Activated T-cell treated with anti-CD3 and anti-CD28 coated beads for 1 hour (primary cell): ENCODE results near the gene DNAJA3.

Source experiments
- DNase-seq: peaks from one replicate; pipeline ENCODE4 v3.0.0-alpha.2; 2020; ENCODE audit warnings: low read depth

Gene DNAJA3

GRCh38 chr16:4435337-4436067 is 9.8 kb downstream of the DNAJA3 start:
- no peak for DNase-seq

GRCh38 chr16:4437366-4437765 is 11.7 kb downstream of the DNAJA3 start:
- DNase-seq, result no peak

GRCh38 chr16:4442371-4442770 is 16.7 kb downstream of the DNAJA3 start:
- no peak for DNase-seq

- DNase-seq, result no peak
Measured at GRCh38 chr16:4443271-4443670, 17.6 kb downstream of the DNAJA3 start.

DNA sequence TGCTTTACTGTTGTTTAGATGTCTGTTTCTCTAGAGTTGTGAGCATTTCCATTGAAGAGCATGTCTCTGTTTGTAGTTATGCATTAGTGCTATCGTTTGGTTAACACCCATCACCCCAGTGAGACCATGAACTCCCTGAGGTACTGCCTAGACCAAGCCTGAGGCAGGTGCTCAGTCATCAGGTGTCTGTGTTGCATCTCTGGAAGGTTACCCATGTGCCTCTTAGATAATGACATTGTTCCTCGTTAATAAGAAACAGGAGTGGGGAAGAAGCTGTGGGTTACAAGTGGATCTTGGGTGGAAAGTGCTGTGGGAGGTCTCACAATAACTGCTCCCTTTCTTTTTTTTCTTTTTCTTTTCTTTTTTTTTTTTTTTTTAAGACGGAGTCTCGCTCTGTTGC is 18.3 kb downstream of the DNAJA3 start:
- DNase-seq, result no peak

GRCh38 chr16:4450430-4450829 is 24.8 kb downstream of the DNAJA3 start:
- no peak for DNase-seq

DNA sequence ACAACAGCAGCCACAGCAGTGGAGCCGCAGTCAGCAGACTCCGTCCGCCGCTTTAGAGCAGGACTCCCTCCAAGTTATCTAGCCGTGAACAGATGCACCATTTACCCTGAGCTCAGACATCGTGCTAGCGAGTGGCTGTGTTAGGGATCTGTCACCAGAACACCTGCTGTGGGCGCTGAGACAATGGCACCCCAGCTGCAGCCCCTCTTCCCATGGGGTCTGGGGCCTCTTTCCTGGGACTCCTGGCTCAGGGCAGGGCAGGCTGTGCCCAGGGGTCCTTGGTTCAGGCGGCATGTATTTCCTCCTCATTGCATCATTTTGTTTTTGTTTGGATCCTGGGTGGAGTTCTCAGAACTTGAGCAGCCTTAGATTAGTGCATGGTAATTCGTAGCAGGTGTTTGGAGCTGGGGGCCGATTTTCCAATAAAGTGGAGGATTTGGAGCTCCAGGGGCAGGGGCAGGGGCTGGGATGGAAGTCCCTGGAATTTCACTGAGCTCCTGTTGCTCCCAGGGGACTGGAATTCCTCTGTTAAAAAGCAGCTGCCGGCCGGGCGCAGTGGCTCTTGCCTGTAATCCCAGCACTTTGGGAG is 25.4 kb downstream of the DNAJA3 start:
- no peak for DNase-seq

GRCh38 chr16:4452674-4453073 is 27.0 kb downstream of the DNAJA3 start:
- DNase-seq, result no peak

DNA sequence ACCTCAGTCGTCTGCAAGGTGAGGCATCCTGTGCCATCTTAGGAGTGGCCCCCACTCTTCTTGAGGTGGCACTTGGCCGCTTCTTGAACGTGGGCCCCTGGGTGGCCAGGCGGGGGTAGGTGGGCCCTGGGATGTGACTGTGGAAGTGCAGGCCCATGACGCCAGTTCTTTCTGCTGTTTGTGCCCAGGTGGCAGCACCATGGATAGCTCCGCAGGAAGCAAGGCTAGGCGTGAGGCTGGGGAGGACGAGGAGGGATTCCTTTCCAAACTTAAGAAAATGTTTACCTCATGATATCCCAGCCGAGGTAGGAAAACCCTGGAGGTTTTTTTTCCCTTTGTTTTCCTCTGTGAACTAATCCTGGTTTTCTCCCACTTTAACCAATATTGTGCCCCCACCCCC is 29.0 kb downstream of the DNAJA3 start:
- no peak for DNase-seq

DNA sequence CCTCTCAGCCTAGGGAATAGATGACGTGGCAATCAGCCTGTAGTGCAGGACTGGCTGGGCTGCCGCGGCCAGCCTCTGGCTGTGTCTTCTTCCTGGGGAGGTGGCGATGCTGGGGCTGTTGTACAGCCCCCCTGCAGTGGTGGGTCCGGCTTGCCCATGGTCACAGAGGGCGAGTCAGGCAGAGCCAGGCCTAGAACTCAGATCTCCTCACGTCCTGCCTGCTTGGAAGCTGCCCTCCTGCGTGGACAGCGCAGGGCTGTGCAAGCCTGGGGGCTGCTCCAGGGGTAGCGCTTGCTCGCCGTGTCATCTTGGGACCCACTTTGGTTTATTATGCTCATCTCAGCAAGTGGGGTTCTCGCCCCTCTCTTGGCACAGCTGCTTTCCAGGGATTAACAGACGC is 29.4 kb downstream of the DNAJA3 start:
- DNase-seq, result no peak

- no peak for DNase-seq
Measured at GRCh38 chr16:4455951-4456350, 30.3 kb downstream of the DNAJA3 start.

DNA sequence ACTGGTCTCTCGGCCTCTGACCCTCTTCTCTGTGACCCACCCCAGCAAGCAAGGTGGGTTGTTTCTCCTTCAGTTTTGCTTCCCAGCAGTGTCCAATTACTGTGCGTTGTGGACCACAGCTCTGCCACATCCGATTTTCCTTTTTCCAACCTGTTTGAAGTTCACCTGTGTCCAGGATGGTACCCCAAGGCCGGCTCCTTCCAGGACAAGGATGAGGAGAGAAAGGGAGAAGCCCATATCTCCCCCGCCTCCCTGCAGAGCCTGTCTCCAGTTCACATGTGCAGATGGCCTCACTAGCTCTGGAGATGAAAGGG is 35.2 kb downstream of the DNAJA3 start:
- DNase-seq, result no peak

GRCh38 chr16:4461250-4462085 is 35.8 kb downstream of the DNAJA3 start:
- no peak for DNase-seq

DNA sequence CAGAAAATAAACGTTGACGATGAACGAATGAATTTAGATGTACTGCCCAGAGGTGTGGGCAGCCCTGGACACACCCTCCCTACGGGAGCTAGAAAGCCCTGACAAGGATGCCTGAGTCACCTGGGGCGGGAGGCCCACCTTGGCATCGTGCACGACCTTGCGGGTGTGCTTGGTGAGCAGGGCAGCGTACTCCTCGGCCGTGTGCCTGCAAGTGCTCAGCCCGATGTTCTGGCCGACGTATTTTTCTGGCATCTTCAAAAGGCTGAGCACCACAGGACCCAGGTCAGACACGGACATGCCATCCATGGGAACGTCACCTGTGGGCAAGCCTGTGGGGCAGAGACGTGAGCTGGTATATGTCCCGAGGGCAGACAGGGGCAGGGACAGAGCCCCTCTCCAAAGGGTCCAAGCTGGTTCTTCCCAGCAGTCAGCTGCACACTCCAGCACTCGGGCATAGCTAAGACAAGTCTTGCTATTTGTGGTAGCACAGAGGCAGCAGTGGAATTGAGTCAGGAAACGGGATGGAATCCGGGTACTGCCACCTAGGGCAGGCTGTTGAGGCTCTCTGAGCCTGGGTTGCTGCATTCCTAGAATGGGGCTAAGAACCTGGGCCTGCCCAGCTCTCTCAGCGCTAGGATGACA is 38.0 kb downstream of the DNAJA3 start:
- DNase-seq, result no peak

- peak; percentile 25 for DNase-seq
Measured at GRCh38 chr16:4465977-4466779, 40.5 kb downstream of the DNAJA3 start.

GRCh38 chr16:4467916-4468315 is 42.2 kb downstream of the DNAJA3 start:
- no peak for DNase-seq

GRCh38 chr16:4468972-4469371 is 43.3 kb downstream of the DNAJA3 start:
- no peak for DNase-seq

DNA sequence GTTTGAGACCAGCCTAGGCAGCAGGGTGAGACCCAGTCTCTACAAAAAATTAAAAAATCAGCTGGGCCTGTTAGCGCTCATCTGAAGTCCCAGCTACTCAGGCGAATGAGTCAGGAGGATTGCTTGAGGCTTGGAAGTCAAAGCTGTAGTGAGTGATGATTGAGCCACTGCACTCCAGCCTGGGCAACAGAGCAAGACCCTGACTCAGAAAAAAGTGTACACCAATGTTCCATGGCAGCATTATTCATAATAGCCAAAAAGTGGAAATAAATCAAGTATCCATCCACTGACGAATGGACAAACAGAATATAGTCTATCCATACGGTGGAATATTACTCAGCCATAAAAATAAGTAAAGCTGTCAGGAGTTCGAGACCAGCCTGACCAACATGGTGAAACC is 46.2 kb downstream of the DNAJA3 start:
- DNase-seq, result no peak

DNA sequence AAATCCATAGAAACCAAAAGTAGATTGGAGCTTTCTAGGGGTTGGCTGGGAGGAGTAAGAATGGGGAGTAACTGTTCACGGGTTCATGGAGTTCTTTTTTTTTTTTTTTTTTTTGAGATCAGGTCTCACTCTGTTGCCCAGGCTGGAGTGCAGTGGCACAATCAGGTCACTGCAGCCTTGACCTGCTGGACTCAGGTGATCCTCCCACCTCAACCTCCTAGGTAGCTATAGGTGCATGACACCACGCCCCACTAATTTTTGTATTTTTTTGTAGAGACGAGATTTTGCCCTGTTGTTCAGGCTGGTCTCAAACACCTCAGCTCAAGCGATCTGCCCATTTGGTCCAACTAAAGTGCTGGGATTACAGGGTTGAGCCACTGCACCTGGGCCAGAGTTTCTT is 47.2 kb downstream of the DNAJA3 start:
- no peak for DNase-seq

DNA sequence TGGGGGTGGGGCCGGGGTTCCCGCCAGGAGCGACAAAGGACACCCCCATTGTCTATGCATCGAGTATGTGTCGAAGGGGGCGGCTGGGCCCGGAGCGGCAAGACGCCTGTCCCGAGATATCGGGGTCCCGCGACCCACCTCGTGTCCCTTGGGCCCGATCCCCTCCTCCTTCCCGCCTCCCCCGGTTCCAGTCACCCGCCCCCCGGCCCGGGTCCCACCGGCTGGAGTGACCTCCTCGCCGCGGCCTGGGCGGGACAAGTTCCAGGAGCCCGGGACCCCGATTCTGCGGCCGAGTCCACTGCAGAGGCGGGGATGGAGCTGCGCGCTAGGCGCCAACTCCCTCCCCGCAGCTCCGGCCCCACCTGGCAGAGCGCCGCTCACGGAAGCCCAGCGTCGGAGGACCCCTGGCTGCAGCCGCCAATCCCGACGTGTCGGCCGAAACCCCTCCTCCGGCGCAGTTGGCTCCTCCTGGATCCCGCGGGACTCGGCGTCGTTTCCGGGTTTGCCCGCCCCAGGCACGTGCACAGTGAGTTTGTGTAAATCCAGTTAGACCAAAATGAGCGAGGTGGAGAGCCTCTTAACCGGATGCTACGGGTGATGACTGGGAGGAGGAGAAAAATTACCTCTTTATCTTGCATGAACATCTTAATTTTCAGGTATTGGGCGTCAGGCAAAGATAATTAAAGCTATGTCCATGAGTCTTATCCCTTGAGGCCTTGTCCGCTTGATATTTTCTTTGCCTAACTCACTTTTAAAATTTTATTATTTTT is 48.7 kb downstream of the DNAJA3 start, which contains the start of gene NMRAL1:
NMRAL1 (minus strand) TSS at position 434 of the 770 bp plus-strand sequence. CDS start 493 bp downstream, outside the sequence.
- DNase-seq, result peak; percentile 71
